ENCODE results near the gene UBA3.

DNA sequence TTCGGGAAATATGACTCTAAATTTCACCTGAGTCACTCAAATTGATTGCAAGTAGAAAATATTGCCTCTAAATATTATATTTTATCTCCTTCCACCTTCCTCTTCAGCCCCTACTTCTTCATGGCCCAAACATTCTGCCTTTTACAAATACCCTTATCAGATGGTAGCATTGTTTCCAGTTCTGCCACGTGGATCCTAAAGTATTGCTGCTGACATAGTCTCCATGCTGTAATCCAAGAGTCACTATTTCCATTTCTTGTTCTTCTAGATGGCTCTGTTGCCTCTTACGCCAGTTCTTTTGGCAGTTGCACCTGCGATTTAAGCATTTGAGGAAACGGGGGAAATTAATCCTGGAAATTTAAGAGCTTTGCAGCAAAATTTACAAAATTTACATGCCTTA, 28.6 kb upstream of the UBA3 start:
- TF ChIP-seq, protein P1, sequence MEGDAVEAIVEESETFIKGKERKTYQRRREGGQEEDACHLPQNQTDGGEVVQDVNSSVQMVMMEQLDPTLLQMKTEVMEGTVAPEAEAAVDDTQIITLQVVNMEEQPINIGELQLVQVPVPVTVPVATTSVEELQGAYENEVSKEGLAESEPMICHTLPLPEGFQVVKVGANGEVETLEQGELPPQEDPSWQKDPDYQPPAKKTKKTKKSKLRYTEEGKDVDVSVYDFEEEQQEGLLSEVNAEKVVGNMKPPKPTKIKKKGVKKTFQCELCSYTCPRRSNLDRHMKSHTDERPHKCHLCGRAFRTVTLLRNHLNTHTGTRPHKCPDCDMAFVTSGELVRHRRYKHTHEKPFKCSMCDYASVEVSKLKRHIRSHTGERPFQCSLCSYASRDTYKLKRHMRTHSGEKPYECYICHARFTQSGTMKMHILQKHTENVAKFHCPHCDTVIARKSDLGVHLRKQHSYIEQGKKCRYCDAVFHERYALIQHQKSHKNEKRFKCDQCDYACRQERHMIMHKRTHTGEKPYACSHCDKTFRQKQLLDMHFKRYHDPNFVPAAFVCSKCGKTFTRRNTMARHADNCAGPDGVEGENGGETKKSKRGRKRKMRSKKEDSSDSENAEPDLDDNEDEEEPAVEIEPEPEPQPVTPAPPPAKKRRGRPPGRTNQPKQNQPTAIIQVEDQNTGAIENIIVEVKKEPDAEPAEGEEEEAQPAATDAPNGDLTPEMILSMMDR (IDR thresholded peaks at IDR 0.05): no peak
- no peak for TF ChIP-seq EP300 (IDR thresholded peaks at IDR 0.05)
